H1 (cell line): ENCODE results near the gene PNLIPRP1. TPM values are rescaled to one million over a fixed set of nuclear protein-coding genes. Genes with fewer than 3 reads are reported as not detected.

Source experiments
- CTCF ChIA-PET: fragments of 300-600 bp; sonication (Branson Sonifier 250); formaldehyde crosslinking; loops from one replicate; lab custom pipeline; 2021; ENCODE audit not compliant: partially characterized antibody; lab: Charles Lee
- POLR2A ChIA-PET: fragments of 300-600 bp; sonication (Branson Sonifier 250); formaldehyde crosslinking; loops from one replicate; lab custom pipeline; 2021; ENCODE audit warnings: inconsistent platforms; ENCODE audit not compliant: partially characterized antibody; lab: Charles Lee
- DNase-seq, 2 experiments: peaks; one replicate each; pipeline versions ENCODE4 v3.0.0 to v3.0.0-alpha.2; 2010 to 2022; ENCODE audit warnings: low spot score in 2 of 2, low read depth in 1 of 2, mixed read lengths in 1 of 2
- FAIRE-seq: peaks from 2 replicates; lab custom pipeline; 2011; peaks lifted over from hg19 to GRCh38; lab: Jason Lieb, UNC
- H2AFZ ChIP-seq: 2 replicates; pipeline ENCODE4 v1.8.1; 2012; ENCODE audit warnings: low read length, inconsistent platforms
- H2AK5ac ChIP-seq: 2 replicates; pipeline ENCODE4 v1.6.1; 2013; ENCODE audit warnings: low read depth, low read length
- H2BK120ac ChIP-seq: replicated peaks from 2 replicates; pipeline ENCODE3; 2013; ENCODE audit warnings: low read depth, low read length, inconsistent platforms
- H2BK12ac ChIP-seq: 2 replicates; pipeline ENCODE4 v1.6.1; 2013; ENCODE audit warnings: low read depth, low read length
- H2BK15ac ChIP-seq: 2 replicates; pipeline ENCODE4 v1.6.1; 2013; ENCODE audit warnings: low read length
- H2BK20ac ChIP-seq: 2 replicates; pipeline ENCODE4 v1.6.1; 2013; ENCODE audit warnings: low read length
- H2BK5ac ChIP-seq: 2 replicates; pipeline ENCODE4 v1.6.1; 2013; ENCODE audit warnings: low read depth, low read length
- H3K14ac ChIP-seq: 2 replicates; pipeline ENCODE4 v1.6.1; 2013; ENCODE audit warnings: inconsistent platforms; ENCODE audit not compliant: insufficient read length
- H3K18ac ChIP-seq: 2 replicates; pipeline ENCODE4 v1.6.1; 2013; ENCODE audit warnings: low read length; ENCODE audit errors: extremely low read depth
- H3K23ac ChIP-seq: 2 replicates; pipeline ENCODE4 v1.6.1; 2013; ENCODE audit warnings: inconsistent platforms; ENCODE audit not compliant: insufficient read length
- H3K23me2 ChIP-seq: 2 replicates; pipeline ENCODE4 v1.6.1; 2013; ENCODE audit warnings: low read depth, low read length
- H3K27ac ChIP-seq: 2 replicates; pipeline ENCODE4 v1.6.1; 2011; ENCODE audit warnings: low read depth, low read length, inconsistent platforms
- H3K27me3 ChIP-seq, 4 experiments: replicated peaks in 1 of 4; 1 replicate in 1 of 4; 2 replicates in 3 of 4; pipeline versions ENCODE4 v1.6.1 to v1.8.1; 2011 to 2013; ENCODE audit warnings: low read length in 3 of 4, mild to moderate bottlenecking in 3 of 4, inconsistent platforms in 2 of 4, mixed read lengths in 2 of 4, moderate library complexity in 1 of 4; ENCODE audit not compliant: control insufficient read depth in 3 of 4, insufficient read depth in 3 of 4; ENCODE audit errors: extremely low read depth in 1 of 4
- H3K36me3 ChIP-seq, 4 experiments: 2 replicates each; pipeline versions ENCODE4 v1.6.1 to v1.8.1; 2011 to 2013; ENCODE audit warnings: mild to moderate bottlenecking in 4 of 4, low read length in 3 of 4, moderate library complexity in 2 of 4, control low read depth in 1 of 4, inconsistent platforms in 1 of 4; ENCODE audit not compliant: insufficient read depth in 4 of 4, control insufficient read depth in 2 of 4
- H3K4ac ChIP-seq: replicated peaks from 2 replicates; pipeline ENCODE3; 2013; ENCODE audit warnings: low read length, low read depth, mixed read lengths, inconsistent platforms; ENCODE audit not compliant: insufficient read length
- H3K4me1 ChIP-seq, 4 experiments: replicated peaks in 1 of 4; 1 replicate in 1 of 4; 2 replicates in 3 of 4; pipeline versions ENCODE4 v1.6.1 to v1.8.1; 2011 to 2013; ENCODE audit warnings: low read length in 3 of 4, inconsistent platforms in 2 of 4, mixed read lengths in 1 of 4; ENCODE audit not compliant: insufficient read depth in 4 of 4, control insufficient read depth in 3 of 4
- H3K4me2 ChIP-seq, 2 experiments: 2 replicates each; pipeline versions ENCODE4 v1.6.1 to v1.8.1; 2011 to 2013; ENCODE audit warnings: low read depth in 2 of 2, low read length in 2 of 2, control low read depth in 1 of 2, inconsistent platforms in 1 of 2, mild to moderate bottlenecking in 1 of 2; ENCODE audit not compliant: insufficient read depth in 1 of 2
- H3K4me3 ChIP-seq, 4 experiments: fragments of 200-600, 300-600 bp in 1 of 4; sonication (generic), shearing (Covaris generic), sonication (Bioruptor Twin) in 1 of 4; 2 replicates each; pipeline versions ENCODE4 v1.5.1 to v1.8.1; 2011 to 2016; ENCODE audit warnings: low read length in 4 of 4, low read depth in 3 of 4, control low read depth in 2 of 4, inconsistent platforms in 2 of 4, mild to moderate bottlenecking in 2 of 4, mixed read lengths in 1 of 4, moderate library complexity in 1 of 4; ENCODE audit not compliant: insufficient read depth in 2 of 4; ENCODE audit errors: extremely low read depth in 1 of 4
- H3K56ac ChIP-seq: replicated peaks from 2 replicates; pipeline ENCODE3; 2013; ENCODE audit warnings: low read depth, mild to moderate bottlenecking, mixed read lengths, low read length, inconsistent platforms; ENCODE audit not compliant: insufficient read length
- H3K79me1 ChIP-seq: 2 replicates; pipeline ENCODE4 v1.6.1; 2013; ENCODE audit warnings: low read depth, low read length, control low read depth
- H3K79me2 ChIP-seq, 2 experiments: 2 replicates each; pipeline versions ENCODE4 v1.6.1 to v1.8.1; 2012 to 2013; ENCODE audit warnings: low read length in 2 of 2, mild to moderate bottlenecking in 2 of 2, inconsistent platforms in 1 of 2; ENCODE audit not compliant: insufficient read depth in 2 of 2, control insufficient read depth in 1 of 2
- H3K9ac ChIP-seq, 4 experiments: replicated peaks in 1 of 4; 1 replicate in 1 of 4; 2 replicates in 3 of 4; pipeline versions ENCODE4 v1.6.1 to v1.8.1; 2011 to 2013; ENCODE audit warnings: low read depth in 3 of 4, low read length in 3 of 4, control low read depth in 2 of 4, mild to moderate bottlenecking in 2 of 4, moderate library complexity in 2 of 4, inconsistent platforms in 1 of 4; ENCODE audit errors: extremely low read depth in 1 of 4
- H3K9me3 ChIP-seq, 2 experiments: 2 replicates each; pipeline versions ENCODE4 v1.6.1 to v1.8.1; 2012 to 2013; ENCODE audit warnings: mild to moderate bottlenecking in 2 of 2, moderate library complexity in 2 of 2, control low read depth in 1 of 2, inconsistent platforms in 1 of 2, low read depth in 1 of 2, low read length in 1 of 2, mixed read lengths in 1 of 2; ENCODE audit not compliant: insufficient read depth in 2 of 2
- H4K20me1 ChIP-seq, 2 experiments: replicated peaks in 1 of 2; 2 replicates each; pipeline versions ENCODE3 to v1.8.1; 2011 to 2013; ENCODE audit warnings: inconsistent platforms in 2 of 2, low read length in 2 of 2, mild to moderate bottlenecking in 1 of 2; ENCODE audit not compliant: insufficient read depth in 2 of 2, control insufficient read depth in 1 of 2
- H4K5ac ChIP-seq: 2 replicates; pipeline ENCODE4 v1.6.1; 2013; ENCODE audit warnings: low read length, low read depth, mixed read lengths, inconsistent platforms; ENCODE audit not compliant: insufficient read length
- H4K8ac ChIP-seq: 2 replicates; pipeline ENCODE4 v1.8.0; 2013; ENCODE audit warnings: mild to moderate bottlenecking, moderate library complexity, low read length, inconsistent platforms; ENCODE audit not compliant: insufficient read depth; ENCODE audit errors: extremely low read depth
- H4K91ac ChIP-seq: replicated peaks from 2 replicates; pipeline ENCODE3; 2013; ENCODE audit warnings: low read length, mixed read lengths, inconsistent platforms; ENCODE audit not compliant: insufficient read length
- ATF3 ChIP-seq: IDR thresholded peaks from 2 replicates; pipeline ENCODE4 v1.6.1; 2011; ENCODE audit warnings: low read depth, mild to moderate bottlenecking, low read length; ENCODE audit not compliant: insufficient read depth
- BACH1 ChIP-seq: IDR thresholded peaks from 2 replicates; pipeline ENCODE4 v1.6.1; 2012; ENCODE audit warnings: low read length, improper control_type of control experiment
- BCL11A ChIP-seq, 2 experiments: IDR thresholded peaks; one replicate each; pipeline ENCODE4 v1.6.1; 2011; ENCODE audit warnings: low read depth in 2 of 2, low read length in 2 of 2, mild to moderate bottlenecking in 2 of 2
- BRCA1 ChIP-seq: IDR thresholded peaks from 2 replicates; pipeline ENCODE4 v1.6.1; 2012; ENCODE audit warnings: low read depth, low read length, improper control_type of control experiment
- CBX8 ChIP-seq: fragments of 300-800, 300-1000 bp; sonication (generic); IDR thresholded peaks from 2 replicates; pipeline ENCODE4 v1.7.1; 2016; ENCODE audit warnings: low read depth, low read length, borderline replicate concordance
- CHD2 ChIP-seq: IDR thresholded peaks from 2 replicates; pipeline ENCODE4 v1.6.1; 2012; ENCODE audit warnings: low read length, improper control_type of control experiment
- E2F6 ChIP-seq: IDR thresholded peaks from 2 replicates; pipeline ENCODE4 v1.6.1; 2012; ENCODE audit warnings: inconsistent platforms
- EP300 ChIP-seq, 2 experiments: IDR thresholded peaks; 1 replicate in 1 of 2; 2 replicates in 1 of 2; pipeline ENCODE4 v1.6.1; 2011 to 2012; ENCODE audit warnings: low read depth in 2 of 2, low read length in 2 of 2, mild to moderate bottlenecking in 2 of 2, borderline replicate concordance in 1 of 2, inconsistent platforms in 1 of 2, moderate library complexity in 1 of 2
- SP1 ChIP-seq: IDR thresholded peaks from 2 replicates; pipeline ENCODE4 v1.6.1; 2011; ENCODE audit warnings: low read depth, low read length
- SP2 ChIP-seq: IDR thresholded peaks from 2 replicates; pipeline ENCODE4 v1.6.1; 2012; ENCODE audit warnings: mild to moderate bottlenecking, low read length, inconsistent platforms
- TEAD4 ChIP-seq: IDR thresholded peaks from 2 replicates; pipeline ENCODE4 v1.6.1; 2012; ENCODE audit warnings: low read depth, low read length, inconsistent platforms, mixed read lengths
- USF2 ChIP-seq: IDR thresholded peaks from 2 replicates; pipeline ENCODE4 v1.6.1; 2011; ENCODE audit warnings: low read length, improper control_type of control experiment
- WGBS, 2 experiments: shearing (Covaris generic) in 1 of 2; methylation state at CpG; one replicate each; pipeline versions ENCODE4 v1.1.6 to v1.1.7; 2013 to 2015; ENCODE audit warnings: low lambda C conversion rate in 2 of 2, mixed read lengths in 2 of 2, inconsistent platforms in 1 of 2, low coverage in 1 of 2, missing lambda C conversion rate in 1 of 2; ENCODE audit not compliant: insufficient replicate concordance in 2 of 2, insufficient coverage in 1 of 2, insufficient read length in 1 of 2; ENCODE audit errors: extremely low coverage in 1 of 2, missing lambda C conversion rate in 1 of 2; 5-methylcytosine and 5-hydroxymethylcytosine counted together
- polyA plus RNA-seq, 7 experiments: library from polyadenylated mRNA; depleted of rRNA in 3 of 7; stranded (reverse) in 5 of 7; unstranded in 2 of 7; fragments of >200 nt in 5 of 7; fragments of 200-250 nt in 2 of 7; gene quantifications; 1 replicate in 5 of 7; 2 replicates in 1 of 7; 4 replicates in 1 of 7; pipeline versions ENCODE4 v1.2.1 to v1.2.3, GENCODE V29; 2011 to 2013; ENCODE audit warnings: missing spikeins in 2 of 7, mixed read lengths in 2 of 7
- total RNA-seq: library from RNA; stranded (reverse); fragmentation: NEBNext Ultra II Directional; extraction: Animal tissue kit (Norgen Biotek cat#: 25700); gene quantifications from 2 replicates; pipeline ENCODE4 v1.2.1, GENCODE V29; 2021

The PNLIPRP1 gene
- total and polyA plus RNA-seq, 2 of the 8 experiments (the other 6 are each of a cell fraction or from before 2014, with no cell fraction given): not detected

GRCh38 chr10:116625845-116626244, 35.1 kb downstream of the PNLIPRP1 start:
- no peak overlapping the region for H2BK5ac ChIP-seq
- TF ChIP-seq CBX8: no peak
- TF ChIP-seq BACH1: no peak
- TF ChIP-seq TEAD4: no peak
- no peak for TF ChIP-seq SP1
- TF ChIP-seq SP2: no peak
- no peak for TF ChIP-seq EP300 (IDR thresholded peaks at IDR 0.05; ENCODE audit: borderline replicate concordance in 1 of 2, low read depth in 2 of 2, low read length in 2 of 2)
- no peak for TF ChIP-seq CHD2
- no peak for TF ChIP-seq BCL11A (IDR thresholded peaks at IDR 0.05; ENCODE audit: low read depth in 2 of 2, low read length in 2 of 2)
- TF ChIP-seq ATF3: no peak
- TF ChIP-seq USF2: no peak
- TF ChIP-seq BRCA1: no peak
- TF ChIP-seq E2F6: no peak
- H3K9me3 ChIP-seq: no peaks in the 10 kb centered on the region
- no peak overlapping the region for H2AK5ac ChIP-seq
- no peak overlapping the region for H3K4me2 ChIP-seq
- H4K8ac ChIP-seq: no peak overlapping the region
- H3K23ac ChIP-seq: no peak overlapping the region
- H3K4ac ChIP-seq: no peak overlapping the region
- H3K14ac ChIP-seq: no peak overlapping the region
- H3K18ac ChIP-seq: no peak overlapping the region
- no peaks in the 10 kb centered on the region for H3K4me1 ChIP-seq
- ChIA-PET CTCF (interaction anchor here (1.1 to 7.2 kb wide), 12 partner anchors 9 to 550 kb away, joined by 3 to 93 read pairs (median 8); no protein-coding TSS in a partner anchor), POLR2A (interaction anchor here (1.4 kb wide), 1 partner anchor 43 kb away, joined by 3 read pairs; no protein-coding TSS in a partner anchor)
- no peak overlapping the region for H3K56ac ChIP-seq
- H2BK120ac ChIP-seq: no peak overlapping the region
- no peak overlapping the region for H2BK12ac ChIP-seq
- H3K9ac ChIP-seq: no peak overlapping the region
- no peak for FAIRE-seq
- H3K27me3 ChIP-seq: peaks cover 0 to 4% (median 0%) of the 10 kb centered on the region in 4 experiments; a peak in 3 of 7 replicates
- H3K4me3 ChIP-seq: no peak overlapping the region
- H3K79me2 ChIP-seq: no peaks in the 10 kb centered on the region
- no peak overlapping the region for H2AFZ ChIP-seq
- no peak for DNase-seq
- H3K79me1 ChIP-seq: no peaks in the 10 kb centered on the region
- no peak overlapping the region for H2BK15ac ChIP-seq
- peaks cover 2% of the 10 kb centered on the region; the same call in 1 of the 2 replicates for H3K23me2 ChIP-seq
- no peaks in the 10 kb centered on the region for H3K36me3 ChIP-seq
- H3K27ac ChIP-seq: no peak overlapping the region
- H4K5ac ChIP-seq: no peak overlapping the region
- no peak overlapping the region for H2BK20ac ChIP-seq
- no peak overlapping the region for H4K91ac ChIP-seq
- WGBS, 2 experiments: 91% methylated on average over 7 of the region's 7 CpGs; no CpG with 5 or more reads in 1 of the 2 experiments
- no peaks in the 10 kb centered on the region for H4K20me1 ChIP-seq
